WTC11 (cell line): Measurements from ENCODE around the gene DAPK1. TPM values are rescaled to one million over a fixed set of nuclear protein-coding genes. Genes with fewer than 3 reads are reported as not detected.

Experiments
- ATAC-seq: fragments of 200-7000 bp; cut with Tn5 transposase; 2 replicates; pipeline ENCODE4 v1.10.0; 2021; ENCODE audit warnings: mild to moderate bottlenecking, moderate library complexity
- CTCF ChIA-PET: fragments of 300-600 bp; sonication (Branson Sonifier 250); formaldehyde crosslinking; loops from one replicate; lab custom pipeline; 2021; ENCODE audit warnings: antibody characterized with exemption; lab: Charles Lee
- POLR2A ChIA-PET: fragments of 350-600 bp; sonication (Branson Sonifier 250); formaldehyde crosslinking; loops from one replicate; lab custom pipeline; 2021; ENCODE audit warnings: antibody characterized with exemption; lab: Charles Lee
- DNase-seq: peaks from one replicate; pipeline ENCODE4 v3.0.0; 2021; ENCODE audit warnings: low spot score
- H3K27ac Mint-ChIP-seq: 2 replicates; pipeline ENCODE4 v1.8.0; 2021; ENCODE audit warnings: mixed read lengths
- H3K27me3 Mint-ChIP-seq: 2 replicates; pipeline ENCODE4 v1.8.0; 2021; ENCODE audit warnings: low read depth, mild to moderate bottlenecking, moderate library complexity, mixed read lengths
- H3K36me3 Mint-ChIP-seq: 2 replicates; pipeline ENCODE4 v1.8.0; 2021; ENCODE audit warnings: mixed read lengths
- H3K4me1 Mint-ChIP-seq: 2 replicates; pipeline ENCODE4 v1.8.0; 2022; ENCODE audit warnings: mixed read lengths
- H3K4me3 Mint-ChIP-seq: 2 replicates; pipeline ENCODE4 v1.8.0; 2021; ENCODE audit warnings: mild to moderate bottlenecking, moderate library complexity, mixed read lengths
- H3K9me3 Mint-ChIP-seq: 2 replicates; pipeline ENCODE4 v1.8.0; 2021; ENCODE audit warnings: mixed read lengths
- CBFB ChIP-seq: sonication (generic); formaldehyde crosslinking; IDR thresholded peaks from 2 replicates; pipeline ENCODE4 v1.8.1; 2022; ENCODE audit warnings: mild to moderate bottlenecking, low read depth, missing genetic modification reagents
- ELF4 ChIP-seq: sonication (generic); formaldehyde crosslinking; IDR thresholded peaks from 2 replicates; pipeline ENCODE4 v1.8.1; 2022; ENCODE audit warnings: low read depth, mild to moderate bottlenecking, moderate library complexity, missing genetic modification reagents
- ESRRA ChIP-seq: sonication (generic); formaldehyde crosslinking; IDR thresholded peaks from 2 replicates; pipeline ENCODE4 v1.8.1; 2022; ENCODE audit warnings: mild to moderate bottlenecking, missing genetic modification reagents, borderline replicate concordance
- ETV6 ChIP-seq: sonication (generic); formaldehyde crosslinking; IDR thresholded peaks from 2 replicates; pipeline ENCODE4 v1.8.1; 2022; ENCODE audit warnings: mild to moderate bottlenecking, missing genetic modification reagents
- HMGA2 ChIP-seq: fragments of 250-450 bp; sonication (Bioruptor Pico); IDR thresholded peaks from 2 replicates; pipeline ENCODE4 v1.4.0; 2021; ENCODE audit warnings: mild to moderate bottlenecking, moderate library complexity
- MXD4 ChIP-seq: fragments of 250-450 bp; sonication (Bioruptor Pico); IDR thresholded peaks from 2 replicates; pipeline ENCODE4 v1.8.0; 2021; ENCODE audit warnings: mild to moderate bottlenecking, moderate library complexity, borderline replicate concordance
- NFATC4 ChIP-seq: fragments of 250-450 bp; sonication (Bioruptor Pico); IDR thresholded peaks from 2 replicates; pipeline ENCODE4 v1.9.0; 2021; ENCODE audit warnings: mild to moderate bottlenecking
- SMAD4 ChIP-seq: sonication (generic); formaldehyde crosslinking; IDR thresholded peaks from 2 replicates; pipeline ENCODE4 v1.8.0; 2022; ENCODE audit warnings: mild to moderate bottlenecking, missing genetic modification reagents
- ZNF416 ChIP-seq: fragments of 250-450 bp; sonication (Bioruptor Pico); IDR thresholded peaks from 2 replicates; pipeline ENCODE4 v1.9.0; 2021; ENCODE audit warnings: mild to moderate bottlenecking, inconsistent platforms
- total RNA-seq: library from RNA; stranded (reverse); gene quantifications from 3 replicates; pipeline ENCODE4 v1.2.3, GENCODE V29; 2021
- TF ChIP-seq, protein P1 (sequence below): sonication (generic); formaldehyde crosslinking; IDR thresholded peaks from 2 replicates; pipeline ENCODE4 v1.8.0; 2023; ENCODE audit warnings: missing genetic modification reagents
- TF ChIP-seq, protein P2 (sequence below): sonication (generic); formaldehyde crosslinking; IDR thresholded peaks from 2 replicates; pipeline ENCODE4 v1.8.1; 2023; ENCODE audit warnings: mild to moderate bottlenecking, moderate library complexity, missing genetic modification reagents
- TF ChIP-seq, protein P3 (sequence below): sonication (generic); formaldehyde crosslinking; IDR thresholded peaks from 2 replicates; pipeline ENCODE4 v1.8.1; 2023; ENCODE audit warnings: mild to moderate bottlenecking, missing genetic modification reagents, moderate library complexity
- TF ChIP-seq, protein P4 (sequence below): sonication (generic); formaldehyde crosslinking; IDR thresholded peaks from 2 replicates; pipeline ENCODE4 v1.8.1; 2023; ENCODE audit warnings: mild to moderate bottlenecking, missing genetic modification reagents
- TF ChIP-seq, protein P5 (sequence below): sonication (generic); formaldehyde crosslinking; IDR thresholded peaks from 2 replicates; pipeline ENCODE4 v1.8.0; 2022; ENCODE audit warnings: missing genetic modification reagents
- TF ChIP-seq, protein P6 (sequence below): sonication (generic); formaldehyde crosslinking; IDR thresholded peaks from 2 replicates; pipeline ENCODE4 v1.8.0; 2023; ENCODE audit warnings: missing genetic modification reagents, mild to moderate bottlenecking, borderline replicate concordance
- TF ChIP-seq, protein P7 (sequence below): sonication (generic); formaldehyde crosslinking; IDR thresholded peaks from 2 replicates; pipeline ENCODE4 v1.8.1; 2022; ENCODE audit warnings: mild to moderate bottlenecking, moderate library complexity, missing genetic modification reagents
- TF ChIP-seq, protein P8 (sequence below): sonication (generic); formaldehyde crosslinking; IDR thresholded peaks from 2 replicates; pipeline ENCODE4 v1.8.1; 2022; ENCODE audit warnings: mild to moderate bottlenecking, missing genetic modification reagents, moderate library complexity, borderline replicate concordance

Gene DAPK1
- total RNA-seq, 1 experiment from 2014 or later, result 129 TPM

DNA sequence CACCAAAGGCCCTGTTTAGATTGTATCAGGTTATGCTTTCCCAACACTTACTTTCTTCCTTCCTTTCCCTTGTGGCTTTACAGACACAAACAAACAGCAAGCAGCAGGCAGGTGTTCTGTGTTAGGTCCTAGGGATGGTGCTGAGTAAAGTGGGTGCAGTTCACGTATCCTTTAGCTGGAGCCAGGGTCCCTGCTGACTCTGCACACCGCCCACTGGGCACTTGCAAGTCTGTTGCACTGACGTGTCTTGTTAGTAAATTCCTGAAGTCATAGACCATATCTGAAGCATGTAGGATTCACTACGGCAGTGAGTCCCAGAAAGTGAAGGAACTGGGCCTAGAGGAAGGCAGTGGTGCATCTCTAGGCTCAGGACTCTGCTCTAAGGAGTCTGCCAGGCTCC, 96.5 kb downstream of the DAPK1 start:
- H3K27ac Mint-ChIP-seq, result peak overlapping the region; percentile 82
- CTCF ChIA-PET, result interaction anchor here (0.9 to 1.0 kb wide), 2 partner anchors 9 to 15 kb away, joined by 3 read pairs; no protein-coding TSS in a partner anchor
- ATAC-seq (no peak), DNase-seq (no peak)
- no peaks in the 10 kb centered on the region for H3K27me3 Mint-ChIP-seq
- H3K4me1 Mint-ChIP-seq, result peaks cover 65% of the 10 kb centered on the region
- POLR2A ChIA-PET, result no interaction called here
- no peaks in the 10 kb centered on the region for H3K36me3 Mint-ChIP-seq
- TF ChIP-seq, protein P1, sequence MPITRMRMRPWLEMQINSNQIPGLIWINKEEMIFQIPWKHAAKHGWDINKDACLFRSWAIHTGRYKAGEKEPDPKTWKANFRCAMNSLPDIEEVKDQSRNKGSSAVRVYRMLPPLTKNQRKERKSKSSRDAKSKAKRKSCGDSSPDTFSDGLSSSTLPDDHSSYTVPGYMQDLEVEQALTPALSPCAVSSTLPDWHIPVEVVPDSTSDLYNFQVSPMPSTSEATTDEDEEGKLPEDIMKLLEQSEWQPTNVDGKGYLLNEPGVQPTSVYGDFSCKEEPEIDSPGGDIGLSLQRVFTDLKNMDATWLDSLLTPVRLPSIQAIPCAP (CRISPR knock-in tag), result no peak
- TF ChIP-seq, protein P2, sequence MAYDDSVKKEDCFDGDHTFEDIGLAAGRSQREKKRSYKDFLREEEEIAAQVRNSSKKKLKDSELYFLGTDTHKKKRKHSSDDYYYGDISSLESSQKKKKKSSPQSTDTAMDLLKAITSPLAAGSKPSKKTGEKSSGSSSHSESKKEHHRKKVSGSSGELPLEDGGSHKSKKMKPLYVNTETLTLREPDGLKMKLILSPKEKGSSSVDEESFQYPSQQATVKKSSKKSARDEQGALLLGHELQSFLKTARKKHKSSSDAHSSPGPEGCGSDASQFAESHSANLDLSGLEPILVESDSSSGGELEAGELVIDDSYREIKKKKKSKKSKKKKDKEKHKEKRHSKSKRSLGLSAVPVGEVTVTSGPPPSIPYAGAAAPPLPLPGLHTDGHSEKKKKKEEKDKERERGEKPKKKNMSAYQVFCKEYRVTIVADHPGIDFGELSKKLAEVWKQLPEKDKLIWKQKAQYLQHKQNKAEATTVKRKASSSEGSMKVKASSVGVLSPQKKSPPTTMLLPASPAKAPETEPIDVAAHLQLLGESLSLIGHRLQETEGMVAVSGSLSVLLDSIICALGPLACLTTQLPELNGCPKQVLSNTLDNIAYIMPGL (CRISPR knock-in tag), result no peak
- TF ChIP-seq, protein P3, sequence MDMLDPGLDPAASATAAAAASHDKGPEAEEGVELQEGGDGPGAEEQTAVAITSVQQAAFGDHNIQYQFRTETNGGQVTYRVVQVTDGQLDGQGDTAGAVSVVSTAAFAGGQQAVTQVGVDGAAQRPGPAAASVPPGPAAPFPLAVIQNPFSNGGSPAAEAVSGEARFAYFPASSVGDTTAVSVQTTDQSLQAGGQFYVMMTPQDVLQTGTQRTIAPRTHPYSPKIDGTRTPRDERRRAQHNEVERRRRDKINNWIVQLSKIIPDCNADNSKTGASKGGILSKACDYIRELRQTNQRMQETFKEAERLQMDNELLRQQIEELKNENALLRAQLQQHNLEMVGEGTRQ (CRISPR knock-in tag), result no peak
- TF ChIP-seq ESRRA (CRISPR knock-in tag) (no peak), ZNF416 (no peak), NFATC4 (CRISPR knock-in tag) (no peak)
- no peaks in the 10 kb centered on the region for H3K9me3 Mint-ChIP-seq
- H3K4me3 Mint-ChIP-seq, result no peak overlapping the region

DNA sequence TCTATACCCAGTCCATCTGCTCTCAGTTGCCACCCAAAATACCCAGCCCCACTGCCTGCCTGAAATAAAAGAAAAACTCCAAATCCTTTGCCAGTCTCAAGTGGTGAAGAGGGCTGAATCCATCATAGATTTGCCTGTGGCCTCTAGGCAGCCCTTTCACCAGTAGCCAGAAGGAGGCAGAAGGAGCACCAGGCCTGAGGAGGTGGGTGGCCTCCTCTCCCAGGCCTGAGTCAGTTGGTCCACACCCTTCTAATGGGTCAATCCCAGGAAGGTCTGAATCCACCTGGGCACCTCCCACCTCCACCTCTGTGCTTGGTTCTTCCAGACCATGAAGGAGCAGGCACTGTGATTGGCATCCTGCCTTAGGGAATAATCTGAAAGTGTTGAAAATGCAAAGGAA, 97.0 kb downstream of the DAPK1 start:
- DNase-seq (no peak), ATAC-seq (peak; percentile 19; the same call in 1 of the 2 replicates)
- Mint-ChIP-seq H3K27ac (peak overlapping the region; percentile 18; the same call in 1 of the 2 replicates), H3K4me3 (no peak overlapping the region), H3K27me3 (no peaks in the 10 kb centered on the region), H3K36me3 (no peaks in the 10 kb centered on the region), H3K4me1 (peaks cover 66% of the 10 kb centered on the region), H3K9me3 (no peaks in the 10 kb centered on the region)
- POLR2A ChIA-PET, result no interaction called here
- CTCF ChIA-PET, result no interaction called here
- TF ChIP-seq, protein P4, sequence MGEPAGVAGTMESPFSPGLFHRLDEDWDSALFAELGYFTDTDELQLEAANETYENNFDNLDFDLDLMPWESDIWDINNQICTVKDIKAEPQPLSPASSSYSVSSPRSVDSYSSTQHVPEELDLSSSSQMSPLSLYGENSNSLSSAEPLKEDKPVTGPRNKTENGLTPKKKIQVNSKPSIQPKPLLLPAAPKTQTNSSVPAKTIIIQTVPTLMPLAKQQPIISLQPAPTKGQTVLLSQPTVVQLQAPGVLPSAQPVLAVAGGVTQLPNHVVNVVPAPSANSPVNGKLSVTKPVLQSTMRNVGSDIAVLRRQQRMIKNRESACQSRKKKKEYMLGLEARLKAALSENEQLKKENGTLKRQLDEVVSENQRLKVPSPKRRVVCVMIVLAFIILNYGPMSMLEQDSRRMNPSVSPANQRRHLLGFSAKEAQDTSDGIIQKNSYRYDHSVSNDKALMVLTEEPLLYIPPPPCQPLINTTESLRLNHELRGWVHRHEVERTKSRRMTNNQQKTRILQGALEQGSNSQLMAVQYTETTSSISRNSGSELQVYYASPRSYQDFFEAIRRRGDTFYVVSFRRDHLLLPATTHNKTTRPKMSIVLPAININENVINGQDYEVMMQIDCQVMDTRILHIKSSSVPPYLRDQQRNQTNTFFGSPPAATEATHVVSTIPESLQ (CRISPR knock-in tag), result no peak
- TF ChIP-seq ETV6 (no peak), ELF4 (no peak), HMGA2 (CRISPR knock-in tag) (no peak), SMAD4 (CRISPR knock-in tag) (no peak), CBFB (CRISPR knock-in tag) (no peak), MXD4 (CRISPR knock-in tag) (no peak)
- TF ChIP-seq, protein P5, sequence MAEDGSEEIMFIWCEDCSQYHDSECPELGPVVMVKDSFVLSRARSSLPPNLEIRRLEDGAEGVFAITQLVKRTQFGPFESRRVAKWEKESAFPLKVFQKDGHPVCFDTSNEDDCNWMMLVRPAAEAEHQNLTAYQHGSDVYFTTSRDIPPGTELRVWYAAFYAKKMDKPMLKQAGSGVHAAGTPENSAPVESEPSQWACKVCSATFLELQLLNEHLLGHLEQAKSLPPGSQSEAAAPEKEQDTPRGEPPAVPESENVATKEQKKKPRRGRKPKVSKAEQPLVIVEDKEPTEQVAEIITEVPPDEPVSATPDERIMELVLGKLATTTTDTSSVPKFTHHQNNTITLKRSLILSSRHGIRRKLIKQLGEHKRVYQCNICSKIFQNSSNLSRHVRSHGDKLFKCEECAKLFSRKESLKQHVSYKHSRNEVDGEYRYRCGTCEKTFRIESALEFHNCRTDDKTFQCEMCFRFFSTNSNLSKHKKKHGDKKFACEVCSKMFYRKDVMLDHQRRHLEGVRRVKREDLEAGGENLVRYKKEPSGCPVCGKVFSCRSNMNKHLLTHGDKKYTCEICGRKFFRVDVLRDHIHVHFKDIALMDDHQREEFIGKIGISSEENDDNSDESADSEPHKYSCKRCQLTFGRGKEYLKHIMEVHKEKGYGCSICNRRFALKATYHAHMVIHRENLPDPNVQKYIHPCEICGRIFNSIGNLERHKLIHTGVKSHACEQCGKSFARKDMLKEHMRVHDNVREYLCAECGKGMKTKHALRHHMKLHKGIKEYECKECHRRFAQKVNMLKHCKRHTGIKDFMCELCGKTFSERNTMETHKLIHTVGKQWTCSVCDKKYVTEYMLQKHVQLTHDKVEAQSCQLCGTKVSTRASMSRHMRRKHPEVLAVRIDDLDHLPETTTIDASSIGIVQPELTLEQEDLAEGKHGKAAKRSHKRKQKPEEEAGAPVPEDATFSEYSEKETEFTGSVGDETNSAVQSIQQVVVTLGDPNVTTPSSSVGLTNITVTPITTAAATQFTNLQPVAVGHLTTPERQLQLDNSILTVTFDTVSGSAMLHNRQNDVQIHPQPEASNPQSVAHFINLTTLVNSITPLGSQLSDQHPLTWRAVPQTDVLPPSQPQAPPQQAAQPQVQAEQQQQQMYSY, result no peak
- TF ChIP-seq, protein P6, sequence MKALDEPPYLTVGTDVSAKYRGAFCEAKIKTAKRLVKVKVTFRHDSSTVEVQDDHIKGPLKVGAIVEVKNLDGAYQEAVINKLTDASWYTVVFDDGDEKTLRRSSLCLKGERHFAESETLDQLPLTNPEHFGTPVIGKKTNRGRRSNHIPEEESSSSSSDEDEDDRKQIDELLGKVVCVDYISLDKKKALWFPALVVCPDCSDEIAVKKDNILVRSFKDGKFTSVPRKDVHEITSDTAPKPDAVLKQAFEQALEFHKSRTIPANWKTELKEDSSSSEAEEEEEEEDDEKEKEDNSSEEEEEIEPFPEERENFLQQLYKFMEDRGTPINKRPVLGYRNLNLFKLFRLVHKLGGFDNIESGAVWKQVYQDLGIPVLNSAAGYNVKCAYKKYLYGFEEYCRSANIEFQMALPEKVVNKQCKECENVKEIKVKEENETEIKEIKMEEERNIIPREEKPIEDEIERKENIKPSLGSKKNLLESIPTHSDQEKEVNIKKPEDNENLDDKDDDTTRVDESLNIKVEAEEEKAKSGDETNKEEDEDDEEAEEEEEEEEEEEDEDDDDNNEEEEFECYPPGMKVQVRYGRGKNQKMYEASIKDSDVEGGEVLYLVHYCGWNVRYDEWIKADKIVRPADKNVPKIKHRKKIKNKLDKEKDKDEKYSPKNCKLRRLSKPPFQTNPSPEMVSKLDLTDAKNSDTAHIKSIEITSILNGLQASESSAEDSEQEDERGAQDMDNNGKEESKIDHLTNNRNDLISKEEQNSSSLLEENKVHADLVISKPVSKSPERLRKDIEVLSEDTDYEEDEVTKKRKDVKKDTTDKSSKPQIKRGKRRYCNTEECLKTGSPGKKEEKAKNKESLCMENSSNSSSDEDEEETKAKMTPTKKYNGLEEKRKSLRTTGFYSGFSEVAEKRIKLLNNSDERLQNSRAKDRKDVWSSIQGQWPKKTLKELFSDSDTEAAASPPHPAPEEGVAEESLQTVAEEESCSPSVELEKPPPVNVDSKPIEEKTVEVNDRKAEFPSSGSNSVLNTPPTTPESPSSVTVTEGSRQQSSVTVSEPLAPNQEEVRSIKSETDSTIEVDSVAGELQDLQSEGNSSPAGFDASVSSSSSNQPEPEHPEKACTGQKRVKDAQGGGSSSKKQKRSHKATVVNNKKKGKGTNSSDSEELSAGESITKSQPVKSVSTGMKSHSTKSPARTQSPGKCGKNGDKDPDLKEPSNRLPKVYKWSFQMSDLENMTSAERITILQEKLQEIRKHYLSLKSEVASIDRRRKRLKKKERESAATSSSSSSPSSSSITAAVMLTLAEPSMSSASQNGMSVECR (CRISPR knock-in tag), result no peak
- TF ChIP-seq, protein P7, sequence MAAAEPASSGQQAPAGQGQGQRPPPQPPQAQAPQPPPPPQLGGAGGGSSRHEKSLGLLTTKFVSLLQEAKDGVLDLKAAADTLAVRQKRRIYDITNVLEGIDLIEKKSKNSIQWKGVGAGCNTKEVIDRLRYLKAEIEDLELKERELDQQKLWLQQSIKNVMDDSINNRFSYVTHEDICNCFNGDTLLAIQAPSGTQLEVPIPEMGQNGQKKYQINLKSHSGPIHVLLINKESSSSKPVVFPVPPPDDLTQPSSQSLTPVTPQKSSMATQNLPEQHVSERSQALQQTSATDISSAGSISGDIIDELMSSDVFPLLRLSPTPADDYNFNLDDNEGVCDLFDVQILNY, result no peak
- TF ChIP-seq, protein P8, sequence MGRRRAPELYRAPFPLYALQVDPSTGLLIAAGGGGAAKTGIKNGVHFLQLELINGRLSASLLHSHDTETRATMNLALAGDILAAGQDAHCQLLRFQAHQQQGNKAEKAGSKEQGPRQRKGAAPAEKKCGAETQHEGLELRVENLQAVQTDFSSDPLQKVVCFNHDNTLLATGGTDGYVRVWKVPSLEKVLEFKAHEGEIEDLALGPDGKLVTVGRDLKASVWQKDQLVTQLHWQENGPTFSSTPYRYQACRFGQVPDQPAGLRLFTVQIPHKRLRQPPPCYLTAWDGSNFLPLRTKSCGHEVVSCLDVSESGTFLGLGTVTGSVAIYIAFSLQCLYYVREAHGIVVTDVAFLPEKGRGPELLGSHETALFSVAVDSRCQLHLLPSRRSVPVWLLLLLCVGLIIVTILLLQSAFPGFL (CRISPR knock-in tag), result no peak
